NCI-H526 treated with DMSO at 0.1 percent for 48 hours (cell line): ENCODE measurements around the gene TRIM51G.
"Not testable (repeated sequence)": the region's sequence is repeated elsewhere in the genome, so short reads cannot be mapped to it uniquely, and the experiment has no call there.

Experiments used
- DNase-seq: peaks from one replicate; lab custom pipeline; 2025; lab: John Stamatoyannopoulos, UW

Gene TRIM51G

DNA sequence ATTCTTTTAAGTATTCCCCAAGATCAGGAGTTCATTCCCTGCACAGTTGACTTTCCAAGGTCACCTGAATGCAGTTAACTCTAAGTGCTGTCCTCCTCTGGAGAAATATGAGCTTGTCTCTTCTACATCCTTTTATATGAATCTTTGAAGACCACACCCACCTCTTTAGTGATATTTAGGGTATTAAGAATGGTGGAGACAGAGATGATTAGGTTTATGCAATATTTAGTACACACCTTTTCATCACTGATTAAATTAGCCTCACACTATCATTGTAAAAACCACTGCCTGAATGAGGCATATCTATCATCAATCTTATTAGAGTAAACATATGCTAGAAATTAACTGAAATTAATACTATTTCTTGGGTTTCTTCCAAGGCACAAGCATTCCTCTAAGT lies at the start of gene TRIM51G:
Gene TRIM51G (minus strand): TSS at position 101 of the 400 bp plus-strand sequence. CDS start 2,190 bp downstream, outside the sequence.
- DNase-seq: not testable (repeated sequence)

GRCh38 chr11:49028523-49028922 lies 44.8 kb upstream of the TRIM51G start, which contains the start of gene TRIM49B:
TSS of gene TRIM49B (plus strand) at chr11:49028823. CDS start at chr11:49031600, 2,777 bp downstream.
- DNase-seq: not testable (repeated sequence)

DNA sequence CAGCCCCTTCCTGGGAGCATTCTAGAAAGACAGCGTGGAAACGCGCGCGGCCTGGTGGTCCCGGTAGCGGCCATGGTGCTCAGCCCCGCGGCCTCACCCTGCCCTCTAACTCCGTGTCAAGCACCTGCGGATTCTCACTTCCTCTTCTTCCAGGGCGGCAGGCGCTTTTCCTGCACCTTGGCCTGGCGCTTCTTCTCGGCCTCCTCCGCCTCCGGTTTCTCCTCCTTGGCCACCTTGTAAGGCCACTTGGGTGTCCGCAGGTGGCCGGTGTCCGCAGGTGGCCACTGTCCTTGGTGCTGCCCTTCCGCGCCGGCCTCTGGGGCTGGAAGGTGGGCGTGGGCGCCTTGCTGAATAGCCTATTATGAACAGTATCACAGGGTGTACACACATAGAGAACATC lies 15.1 kb downstream of the TRIM51G start:
- not testable (repeated sequence) for DNase-seq

- not testable (repeated sequence) for DNase-seq
Measured at GRCh38 chr11:48955315-48956049, 28.2 kb downstream of the TRIM51G start.

GRCh38 chr11:48945796-48946195 lies 37.9 kb downstream of the TRIM51G start:
- not testable (repeated sequence) for DNase-seq
